HepG2 (cell line): Measurements from ENCODE around the gene PRSS53. TPM values are rescaled to one million over a fixed set of nuclear protein-coding genes. Genes with fewer than 3 reads are reported as not detected.

Experiments used
- ARID5B ChIP-seq: IDR thresholded peaks from 2 replicates; pipeline ENCODE4 v1.4.0; 2020; ENCODE audit warnings: mild to moderate bottlenecking, missing genetic modification reagents
- ATM ChIP-seq: fragments of 450-650 bp; IDR thresholded peaks from 2 replicates; pipeline ENCODE4 v1.7.1; 2017; ENCODE audit warnings: mild to moderate bottlenecking, borderline replicate concordance
- MYNN ChIP-seq: sonication (generic); formaldehyde crosslinking; IDR thresholded peaks from 2 replicates; pipeline ENCODE4 v1.4.0; 2020; ENCODE audit warnings: mild to moderate bottlenecking, low read depth, missing genetic modification reagents
- NFE2L2 ChIP-seq: fragments of 150-350 bp; IDR thresholded peaks from 2 replicates; pipeline ENCODE4 v1.6.1; 2014; ENCODE audit warnings: low read length
- PBX3 ChIP-seq: sonication (generic); formaldehyde crosslinking; IDR thresholded peaks from 2 replicates; pipeline ENCODE4 v1.8.1; 2023; ENCODE audit warnings: missing genetic modification reagents, inconsistent platforms, borderline replicate concordance
- SIX1 ChIP-seq: sonication (generic); formaldehyde crosslinking; IDR thresholded peaks from 2 replicates; pipeline ENCODE4 v1.4.0; 2020; ENCODE audit warnings: missing genetic modification reagents, borderline replicate concordance
- SMYD3 ChIP-seq: sonication (generic); formaldehyde crosslinking; IDR thresholded peaks from 2 replicates; pipeline ENCODE4 v1.8.1; 2023; ENCODE audit warnings: mild to moderate bottlenecking, missing genetic modification reagents
- SRSF9 ChIP-seq: fragments of 200-400 bp; formaldehyde crosslinking; IDR thresholded peaks from 2 replicates; pipeline ENCODE4 v1.6.1; 2018; ENCODE audit warnings: borderline replicate concordance, mild to moderate bottlenecking, low read depth, low read length; ENCODE audit not compliant: insufficient read depth, poor library complexity, severe bottlenecking
- SRY ChIP-seq: sonication (generic); formaldehyde crosslinking; IDR thresholded peaks from 2 replicates; pipeline ENCODE4 v1.8.0; 2022; ENCODE audit warnings: mild to moderate bottlenecking, missing genetic modification reagents
- TCF7 ChIP-seq: sonication (generic); IDR thresholded peaks from 2 replicates; pipeline ENCODE4 v1.6.1; 2016; ENCODE audit warnings: antibody characterized with exemption, low read depth
- ZMYM2 ChIP-seq: sonication (generic); formaldehyde crosslinking; IDR thresholded peaks from 2 replicates; pipeline ENCODE4 v1.8.0; 2022; ENCODE audit warnings: mild to moderate bottlenecking, missing genetic modification reagents
- ZNF382 ChIP-seq: sonication (generic); formaldehyde crosslinking; IDR thresholded peaks from 2 replicates; pipeline ENCODE4 v1.5.0; 2020; ENCODE audit warnings: missing genetic modification reagents, mild to moderate bottlenecking, borderline replicate concordance
- ZNF407 ChIP-seq: sonication (generic); formaldehyde crosslinking; IDR thresholded peaks from one replicate; pipeline ENCODE4 v1.5.1; 2020; ENCODE audit warnings: mild to moderate bottlenecking, missing genetic modification reagents; ENCODE audit errors: not compliant biosample characterization
- polyA plus RNA-seq, 8 experiments: library from polyadenylated mRNA; depleted of rRNA in 3 of 8; stranded (reverse) in 7 of 8; unstranded in 1 of 8; fragments of >200 nt; fragmentation: Illumina TruSeq in 4 of 8; extraction: Trizol in 4 of 8; gene quantifications; 2 replicates each; pipeline versions ENCODE4 v1.2.1 to v1.2.3, GENCODE V29; 2011 to 2016; ENCODE audit warnings: low read depth in 4 of 8, missing spikeins in 1 of 8, mixed read lengths in 1 of 8; ENCODE audit not compliant: insufficient read depth in 1 of 8
- total RNA-seq, 5 experiments: library from RNA; depleted of rRNA; stranded (reverse); fragments of >200 nt; fragmentation: Illumina TruSeq; extraction: Trizol; gene quantifications; 2 replicates each; pipeline ENCODE4 v1.2.3, GENCODE V29; 2016; ENCODE audit warnings: low read depth in 1 of 5

PRSS53 gene
- total and polyA plus RNA-seq, 2 of the 13 experiments (the other 11 are each of a cell fraction or from before 2014, with no cell fraction given): 2.2 to 7.4 TPM

- TF ChIP-seq ZNF407 (no peak), NFE2L2 (no peak), MYNN (no peak), SRY (CRISPR knock-in tag) (no peak), ATM (no peak), ARID5B (CRISPR knock-in tag) (no peak), ZNF382 (CRISPR knock-in tag) (no peak), SIX1 (CRISPR knock-in tag) (no peak), SRSF9 (no peak), PBX3 (CRISPR knock-in tag) (no peak), TCF7 (no peak), ZMYM2 (CRISPR knock-in tag) (0 out of 2 replicates have a peak, but pooled peaks have one; percentile 49), SMYD3 (CRISPR knock-in tag) (no peak)
Observed at GRCh38 chr16:31072540-31073141, 16.1 kb downstream of the PRSS53 start (continued).
